GM06990 (cell line): ENCODE results near the gene JADE2.
"Not testable (repeated sequence)": the region's sequence is repeated elsewhere in the genome, so short reads cannot be mapped to it uniquely, and the experiment has no call there.

Experiments
- DNase-seq: peaks from one replicate; pipeline ENCODE4 v3.0.0-alpha.2; 2011; ENCODE audit not compliant: insufficient read length; ENCODE audit errors: extremely low read depth
- H3K27me3 ChIP-seq: replicated peaks from 2 replicates; pipeline ENCODE4 v1.6.0; 2011; ENCODE audit warnings: low read length; ENCODE audit not compliant: control insufficient read depth, insufficient read depth
- H3K36me3 ChIP-seq: 2 replicates; pipeline ENCODE4 v1.5.1; 2011; ENCODE audit warnings: low read length; ENCODE audit not compliant: control insufficient read depth, insufficient read depth
- H3K4me3 ChIP-seq: replicated peaks from 2 replicates; pipeline ENCODE4 v1.5.1; 2011; ENCODE audit warnings: low read depth, mild to moderate bottlenecking, control low read depth, low read length
- CTCF ChIP-seq: IDR thresholded peaks from 2 replicates; pipeline ENCODE4 v1.5.1; 2011; ENCODE audit warnings: low read length, control low read depth, mild to moderate bottlenecking, inconsistent platforms; ENCODE audit not compliant: insufficient read depth, poor library complexity, severe bottlenecking

The JADE2 gene

GRCh38 chr5:134490925-134491271 is 34.6 kb upstream of the JADE2 start:
- Histone ChIP-seq H3K27me3 (no peaks in the 10 kb centered on the region), H3K4me3 (no peak overlapping the region), H3K36me3 (no peaks in the 10 kb centered on the region)
- TF ChIP-seq CTCF = no peak
- DNase-seq = no peak

- Histone ChIP-seq H3K36me3 (no peaks in the 10 kb centered on the region), H3K27me3 (no peaks in the 10 kb centered on the region), H3K4me3 (no peak overlapping the region)
- no peak for DNase-seq
- TF ChIP-seq CTCF = no peak
These were observed 33.5 kb upstream of the JADE2 start for GRCh38 chr5:134491841-134492442.

GRCh38 chr5:134492568-134492967 is 32.9 kb upstream of the JADE2 start:
- no peak overlapping the region for H3K4me3 ChIP-seq
- no peak for DNase-seq
- H3K27me3 ChIP-seq = no peaks in the 10 kb centered on the region
- H3K36me3 ChIP-seq = no peaks in the 10 kb centered on the region
- no peak for TF ChIP-seq CTCF

- no peaks in the 10 kb centered on the region for H3K27me3 ChIP-seq
- no peak for TF ChIP-seq CTCF
- DNase-seq = no peak
- no peak overlapping the region for H3K4me3 ChIP-seq
- H3K36me3 ChIP-seq = no peaks in the 10 kb centered on the region
These were observed 31.9 kb upstream of the JADE2 start for GRCh38 chr5:134493461-134494055.

- H3K36me3 ChIP-seq = no peaks in the 10 kb centered on the region
- TF ChIP-seq CTCF = no peak
- DNase-seq = no peak
- H3K27me3 ChIP-seq = no peaks in the 10 kb centered on the region
- H3K4me3 ChIP-seq = no peak overlapping the region
These were observed 30.7 kb upstream of the JADE2 start for GRCh38 chr5:134494780-134495179.

GRCh38 chr5:134499905-134500304 is 25.6 kb upstream of the JADE2 start:
- not testable (repeated sequence) for DNase-seq, H3K27me3 ChIP-seq, H3K36me3 ChIP-seq, H3K4me3 ChIP-seq
